ENCODE results near the gene ATP8A2. TPM values are rescaled to one million over a fixed set of nuclear protein-coding genes. Genes with fewer than 3 reads are reported as not detected.

ATP8A2 gene
- total RNA-seq, 1 donor from 2014 or later: 1.7 TPM

- no peak overlapping the region for H3K4me3 ChIP-seq
- intact Hi-C loops (cut with DNase I): no loop called here
- no peaks in the 10 kb centered on the region for H3K27me3 ChIP-seq (ENCODE audit: low read depth)
- H3K36me3 ChIP-seq: no peaks in the 10 kb centered on the region
- ATAC-seq (no peak), DNase-seq (no peak)
- no peak overlapping the region for H3K27ac ChIP-seq
- TF ChIP-seq CTCF (IDR thresholded peaks at IDR 0.05): no peak
- no peaks in the 10 kb centered on the region for H3K9me3 ChIP-seq
- no peaks in the 10 kb centered on the region for H3K4me1 ChIP-seq
Measured at GRCh38 chr13:25602176-25602575, 230.4 kb downstream of the ATP8A2 start.

GRCh38 chr13:25604106-25604505 is 232.3 kb downstream of the ATP8A2 start:
- no peaks in the 10 kb centered on the region for H3K27me3 ChIP-seq (ENCODE audit: low read depth)
- no peak for DNase-seq
- no peak for ATAC-seq
- no peak overlapping the region for H3K4me3 ChIP-seq
- no peaks in the 10 kb centered on the region for H3K9me3 ChIP-seq
- H3K27ac ChIP-seq: no peak overlapping the region
- intact Hi-C loops (cut with DNase I): no loop called here
- H3K36me3 ChIP-seq: no peaks in the 10 kb centered on the region
- no peaks in the 10 kb centered on the region for H3K4me1 ChIP-seq
- TF ChIP-seq CTCF (IDR thresholded peaks at IDR 0.05): no peak

- DNase-seq: no peak
- TF ChIP-seq CTCF (IDR thresholded peaks at IDR 0.05): no peak
- intact Hi-C loops (cut with DNase I): no loop called here
- H3K36me3 ChIP-seq: no peaks in the 10 kb centered on the region
- no peak overlapping the region for H3K27ac ChIP-seq
- H3K4me1 ChIP-seq: no peaks in the 10 kb centered on the region
- ATAC-seq: no peak
- H3K4me3 ChIP-seq: no peak overlapping the region
- no peaks in the 10 kb centered on the region for H3K27me3 ChIP-seq (ENCODE audit: low read depth)
- no peaks in the 10 kb centered on the region for H3K9me3 ChIP-seq
Measured at GRCh38 chr13:25607096-25607495, 235.3 kb downstream of the ATP8A2 start.

- Histone ChIP-seq H3K4me1 (no peaks in the 10 kb centered on the region), H3K27me3 (ENCODE audit: low read depth) (no peaks in the 10 kb centered on the region), H3K36me3 (no peaks in the 10 kb centered on the region), H3K27ac (no peak overlapping the region), H3K4me3 (no peak overlapping the region), H3K9me3 (no peaks in the 10 kb centered on the region)
- intact Hi-C loops (cut with DNase I): no loop called here
- ATAC-seq: no peak
- no peak for DNase-seq
- no peak for TF ChIP-seq CTCF (IDR thresholded peaks at IDR 0.05)
Measured at GRCh38 chr13:25608181-25608580, 236.4 kb downstream of the ATP8A2 start.

GRCh38 chr13:25616674-25617073 is 244.9 kb downstream of the ATP8A2 start:
- TF ChIP-seq CTCF (IDR thresholded peaks at IDR 0.05): no peak
- no peaks in the 10 kb centered on the region for H3K9me3 ChIP-seq
- H3K36me3 ChIP-seq: no peaks in the 10 kb centered on the region
- H3K27me3 ChIP-seq (ENCODE audit: low read depth): no peaks in the 10 kb centered on the region
- no peak overlapping the region for H3K27ac ChIP-seq
- no peak overlapping the region for H3K4me3 ChIP-seq
- DNase-seq (no peak), ATAC-seq (no peak)
- no peaks in the 10 kb centered on the region for H3K4me1 ChIP-seq
- intact Hi-C loops (cut with DNase I): no loop called here

GRCh38 chr13:25619897-25620296 is 248.1 kb downstream of the ATP8A2 start:
- no peak for ATAC-seq
- Histone ChIP-seq H3K27ac (no peak overlapping the region), H3K4me3 (no peak overlapping the region), H3K27me3 (ENCODE audit: low read depth) (no peaks in the 10 kb centered on the region), H3K4me1 (no peaks in the 10 kb centered on the region), H3K36me3 (no peaks in the 10 kb centered on the region), H3K9me3 (no peaks in the 10 kb centered on the region)
- DNase-seq: no peak
- intact Hi-C loops (cut with DNase I): no loop called here
- no peak for TF ChIP-seq CTCF (IDR thresholded peaks at IDR 0.05)

Measured in lower lobe of right lung (tissue), 2 donors.